Endothelial cell of hepatic sinusoid (primary cell): ENCODE measurements around the gene QPCT.
"Not testable (repeated sequence)": the region's sequence is repeated elsewhere in the genome, so short reads cannot be mapped to it uniquely, and the experiment has no call there.

Experiments
- in situ Hi-C: cut with HindIII; loops from 2 replicates; pipeline ENCODE4 v1.10.0; 2017; ENCODE audit warnings: low sequenced_read_pairs

The QPCT gene

DNA sequence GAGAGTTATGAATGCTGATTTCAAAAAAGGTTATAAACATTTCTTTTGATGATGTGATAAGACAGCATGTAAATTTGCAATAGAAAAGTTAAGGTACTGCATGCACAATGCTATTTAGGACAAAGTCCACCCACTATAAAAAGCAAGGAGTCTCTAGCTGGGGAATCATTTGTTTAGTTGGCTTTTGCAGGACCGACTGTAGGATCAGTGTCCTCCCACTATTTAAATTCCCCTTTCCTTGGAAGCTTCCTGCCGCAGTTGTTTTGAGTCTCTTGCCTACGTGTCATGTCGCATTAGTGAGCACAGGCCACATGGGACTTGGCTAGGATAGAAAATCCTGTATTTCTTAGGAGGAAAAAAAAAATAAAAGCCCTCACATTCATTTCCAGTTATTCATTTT lies 13.1 kb downstream of the QPCT start:
- in situ Hi-C loops, result no loop called here

DNA sequence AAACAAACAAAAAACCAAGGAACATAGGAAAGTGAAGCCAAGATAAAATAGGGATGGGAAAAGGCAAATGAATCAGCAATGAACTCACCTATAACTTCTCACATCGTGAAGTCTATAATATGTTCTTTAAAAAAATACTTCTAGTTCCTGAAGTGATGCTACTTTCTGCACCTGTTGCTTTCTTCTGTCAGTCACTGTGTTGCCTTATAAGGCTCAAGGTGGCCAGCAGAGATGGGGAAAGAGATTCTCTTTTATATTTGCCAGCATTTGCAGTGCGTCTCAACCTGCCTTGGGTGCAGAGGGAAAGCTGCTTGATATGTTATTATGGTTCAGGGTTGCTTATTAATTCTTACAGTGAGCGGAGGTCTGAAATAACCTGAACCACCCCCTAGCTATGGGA lies 14.0 kb downstream of the QPCT start:
- in situ Hi-C loops, result no loop called here

DNA sequence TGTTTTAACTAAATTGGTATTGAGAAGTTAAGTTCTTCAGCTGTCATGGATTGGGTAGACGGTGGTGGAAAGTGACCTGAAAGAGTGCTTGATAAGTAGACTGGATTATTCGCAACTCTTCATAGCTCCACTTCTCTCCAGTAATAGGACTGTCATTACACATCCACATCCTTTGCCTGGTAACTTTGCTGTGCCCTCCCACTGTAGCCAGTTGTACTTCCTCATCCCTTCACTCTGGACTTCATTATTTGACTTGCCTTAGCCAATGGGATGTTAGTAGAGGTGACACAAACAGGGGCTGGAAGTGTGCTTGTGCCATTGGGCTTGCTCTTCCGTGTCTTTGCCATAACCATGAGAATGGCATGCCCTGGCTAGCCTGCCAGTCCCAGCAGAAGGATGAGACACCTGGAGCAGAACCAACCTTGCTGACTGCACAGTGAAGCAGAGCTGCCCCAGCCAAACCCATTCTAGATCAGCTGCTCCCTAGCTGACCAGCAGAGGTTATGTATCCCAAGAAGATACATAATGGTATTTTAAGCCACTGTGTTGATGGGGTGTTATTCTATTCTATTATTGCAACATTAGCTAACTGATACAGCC lies 16.9 kb downstream of the QPCT start:
- in situ Hi-C loops, result no loop called here

DNA sequence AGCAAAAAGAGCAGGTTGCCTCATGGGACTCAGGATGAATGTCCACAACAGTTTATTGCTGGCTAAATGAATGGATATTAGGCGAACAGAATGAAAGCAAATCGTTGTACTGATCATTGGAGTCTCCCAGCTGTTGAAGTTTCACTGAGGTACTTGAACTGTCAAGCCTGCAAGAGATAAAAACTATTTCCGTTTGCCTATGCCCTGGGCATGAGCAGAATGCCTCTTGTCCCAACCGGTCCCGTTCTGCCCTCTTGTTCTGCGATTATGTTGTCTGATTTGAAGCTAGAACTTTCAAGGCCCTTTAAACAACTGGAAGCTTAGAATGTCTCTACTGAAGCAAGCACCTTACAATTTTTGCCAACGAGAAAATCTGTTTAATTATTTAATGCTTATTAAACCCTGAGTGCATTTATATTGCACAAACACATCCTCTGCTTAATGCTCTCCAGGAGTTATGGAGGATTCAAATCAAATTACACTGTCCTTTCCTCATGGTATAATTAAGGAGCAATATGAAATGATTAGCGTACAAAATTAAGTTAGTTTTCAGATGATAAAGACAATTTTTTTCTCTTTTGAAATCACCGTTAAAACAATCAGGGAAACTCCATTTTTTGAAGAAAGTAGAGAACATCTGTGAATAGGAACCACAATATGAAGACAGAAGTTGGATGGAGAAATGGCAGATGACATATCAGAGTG lies 17.7 kb downstream of the QPCT start:
- in situ Hi-C loops, result no loop called here

DNA sequence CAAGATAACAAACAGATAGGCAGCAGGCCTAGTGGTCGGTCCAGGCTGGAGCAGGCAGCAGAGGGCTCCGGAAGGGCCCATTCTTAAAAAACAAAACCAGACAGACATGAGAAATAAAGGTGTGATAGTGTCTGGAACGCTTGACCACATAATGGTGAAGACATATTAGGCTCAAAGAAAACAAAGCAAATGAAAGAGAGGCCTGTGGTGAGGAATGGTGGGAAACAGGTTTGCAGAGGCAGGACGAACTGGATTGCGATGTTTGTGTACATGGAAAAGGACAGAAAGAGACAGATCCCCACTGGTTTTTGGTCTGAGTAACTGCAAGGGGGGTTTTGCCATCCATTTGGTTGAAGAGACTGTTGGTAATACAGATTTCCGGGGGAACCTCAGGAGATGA lies 19.9 kb downstream of the QPCT start:
- in situ Hi-C loops, result no loop called here

DNA sequence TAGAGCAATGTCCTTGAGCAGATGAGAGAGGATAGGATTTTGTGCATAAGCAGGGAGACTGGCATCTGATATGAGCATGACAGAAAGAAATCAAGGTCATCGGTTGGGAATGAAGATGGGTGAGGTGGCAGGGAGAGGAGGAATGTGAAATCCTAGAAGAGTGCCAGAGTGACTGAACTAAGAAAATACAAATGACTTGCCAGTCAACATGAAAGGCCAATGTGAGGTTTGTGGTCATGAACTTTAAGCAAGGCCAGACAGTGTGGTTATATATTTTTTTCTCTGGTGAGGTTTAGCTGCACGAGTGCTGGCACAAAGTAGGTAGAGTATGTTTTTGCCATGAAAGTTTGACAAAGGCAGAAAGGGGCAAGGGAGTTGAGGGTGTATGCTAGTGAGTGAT lies 21.2 kb downstream of the QPCT start:
- in situ Hi-C loops, result no loop called here

DNA sequence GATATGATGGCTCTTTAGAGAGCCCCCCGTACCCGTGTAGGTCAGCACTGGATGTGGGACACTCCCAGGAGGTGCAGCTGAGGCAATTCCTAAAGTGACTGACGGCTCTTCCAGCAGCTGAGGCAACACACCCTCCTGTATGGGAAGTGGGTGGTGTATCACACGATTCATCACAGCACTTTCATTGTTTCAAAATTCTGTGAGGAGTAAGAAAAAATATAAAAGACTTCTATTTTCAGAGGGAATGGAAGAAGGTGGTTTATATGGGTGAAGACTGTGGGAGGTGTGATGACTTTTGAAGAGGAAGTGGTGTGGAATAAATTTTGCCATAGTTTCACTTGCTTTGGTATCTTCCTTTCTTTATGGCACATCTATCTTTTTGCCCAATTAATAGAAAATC lies 22.3 kb downstream of the QPCT start:
- in situ Hi-C loops, result no loop called here

DNA sequence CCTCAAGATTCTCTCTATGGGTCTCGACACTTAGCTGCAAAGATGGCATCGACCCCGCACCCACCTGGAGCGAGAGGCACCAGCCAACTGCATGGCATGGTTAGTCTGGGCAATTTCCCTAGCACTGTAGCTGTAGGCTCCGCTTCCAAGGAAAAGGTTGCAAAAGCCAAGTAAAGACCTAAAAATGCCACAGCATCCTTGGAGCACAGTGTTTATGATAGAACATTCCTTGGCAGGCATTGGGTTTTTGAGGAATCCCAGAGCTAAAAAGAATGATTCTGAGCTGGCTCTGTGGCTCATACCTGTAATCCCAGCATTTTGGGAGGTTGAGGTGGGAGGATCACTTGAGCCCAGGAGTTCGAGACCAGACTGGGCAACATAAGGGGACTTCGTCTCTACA lies 22.9 kb downstream of the QPCT start:
- in situ Hi-C loops, result no loop called here

DNA sequence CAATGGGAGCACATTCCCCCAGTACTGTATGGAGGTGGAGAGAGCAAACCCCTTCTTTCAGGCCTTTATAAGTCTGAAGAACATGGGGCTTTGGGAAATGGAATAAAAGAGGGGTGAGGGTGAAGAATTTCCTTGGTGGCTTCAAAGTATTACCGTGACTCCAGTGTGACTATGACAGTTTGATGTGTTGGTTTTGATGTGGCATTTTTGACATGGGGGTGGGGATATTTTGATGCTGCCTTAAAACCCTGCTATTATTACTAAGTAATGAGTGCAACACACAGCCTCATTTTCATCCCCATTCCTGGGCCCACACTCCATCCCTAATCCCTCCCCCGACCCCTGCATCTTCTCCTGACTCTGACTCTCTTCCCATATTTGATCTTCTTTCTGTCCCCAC lies 23.6 kb downstream of the QPCT start:
- in situ Hi-C loops, result no loop called here

DNA sequence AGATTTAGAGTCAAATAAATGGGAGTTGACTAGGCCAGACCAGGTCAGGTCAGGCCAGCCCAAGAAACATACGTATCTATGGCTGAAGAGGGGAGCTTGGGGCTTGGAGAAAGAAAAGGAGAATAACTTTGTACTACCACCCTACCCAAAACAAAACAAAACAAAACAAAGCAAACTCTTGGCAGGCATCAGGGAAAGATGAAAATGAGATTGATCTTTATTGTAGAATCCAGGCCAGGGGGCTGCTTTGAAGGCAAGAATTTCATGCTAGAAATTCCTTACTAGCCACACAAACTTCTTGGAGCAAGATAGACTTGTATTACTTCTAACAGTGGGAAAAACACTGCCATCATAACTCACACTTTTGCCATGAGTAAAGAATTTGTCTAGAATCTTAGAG lies 26.2 kb downstream of the QPCT start:
- in situ Hi-C loops, result no loop called here

DNA sequence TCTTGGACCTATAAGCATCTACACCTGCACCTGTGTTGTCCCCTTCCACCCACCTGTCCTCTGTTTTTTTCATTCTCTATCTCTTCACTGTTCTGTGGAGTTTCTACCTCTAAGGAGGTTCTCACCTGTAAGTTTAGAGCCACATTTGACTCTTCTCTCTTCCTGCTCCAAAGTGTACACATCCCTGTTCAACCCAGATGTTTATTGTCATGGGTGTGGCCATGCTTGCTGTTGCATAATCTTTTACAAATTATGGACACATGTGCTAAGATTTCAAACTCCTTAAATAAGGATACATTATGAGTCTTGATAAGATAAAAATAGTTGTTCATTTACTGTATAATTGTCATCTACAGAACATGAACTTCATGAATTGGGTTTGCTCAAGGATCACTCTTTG lies 27.6 kb downstream of the QPCT start:
- in situ Hi-C loops, result no loop called here

DNA sequence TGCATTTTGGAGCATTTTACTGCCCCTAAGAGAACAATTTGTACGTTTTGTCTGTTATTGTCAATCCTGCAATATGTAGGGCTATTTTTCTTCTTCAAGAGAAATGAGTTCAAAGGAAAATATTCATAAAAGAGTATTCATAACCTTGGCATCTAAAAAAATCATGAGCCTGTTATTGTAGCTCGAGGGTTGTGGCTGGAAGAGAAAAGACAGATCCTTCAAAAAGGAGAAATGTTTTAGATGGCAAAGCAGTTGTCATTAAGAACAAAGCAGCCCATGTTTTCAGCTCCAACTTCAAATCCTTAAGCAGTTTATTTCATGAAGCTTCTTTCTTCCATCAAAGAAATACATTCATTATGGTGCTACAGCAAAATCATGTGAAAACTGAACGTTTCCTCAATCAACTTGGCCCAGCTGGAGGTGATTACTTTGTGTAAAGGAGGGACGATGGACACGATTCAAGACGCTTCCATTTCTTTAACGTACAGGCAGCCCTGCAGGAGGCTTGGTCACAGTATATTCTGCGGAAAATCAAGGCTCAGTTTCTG lies 31.4 kb downstream of the QPCT start:
- in situ Hi-C loops, result no loop called here

DNA sequence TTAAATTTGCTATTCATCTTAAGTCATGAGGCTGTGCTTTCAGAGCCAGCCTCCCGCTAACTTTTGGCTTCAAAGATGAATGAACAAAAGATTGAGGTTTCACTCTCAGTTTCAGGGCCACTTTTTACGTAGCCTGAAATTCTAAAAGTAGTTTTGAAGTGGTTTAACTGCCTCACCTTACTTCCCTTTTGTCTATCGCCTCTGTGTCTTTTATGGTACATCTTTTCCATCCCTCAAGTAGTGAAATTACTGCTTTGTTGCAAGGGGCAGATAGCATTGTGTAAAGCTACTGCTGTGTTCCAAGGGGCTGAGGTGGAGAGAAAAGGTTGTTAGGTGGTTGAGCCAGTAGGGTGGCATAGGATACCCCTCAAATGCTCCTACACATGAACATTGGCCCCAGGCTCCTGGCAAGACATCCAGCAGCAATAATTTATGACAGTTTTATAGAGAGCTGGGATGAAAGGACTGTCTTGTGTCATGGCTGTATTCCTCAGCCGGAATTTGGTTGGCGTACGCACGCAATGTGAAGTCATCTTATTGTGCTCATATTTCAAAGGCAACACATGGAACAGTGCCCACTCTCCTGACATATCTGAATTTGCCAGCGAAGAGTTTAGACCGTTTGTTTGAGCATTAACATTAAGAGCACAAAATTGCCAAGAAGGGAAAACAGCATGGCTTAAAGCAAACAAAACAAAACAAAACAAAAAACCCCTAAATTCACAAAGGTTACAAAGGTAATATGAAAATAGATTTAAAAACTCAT lies 32.2 kb downstream of the QPCT start:
- in situ Hi-C loops, result no loop called here

DNA sequence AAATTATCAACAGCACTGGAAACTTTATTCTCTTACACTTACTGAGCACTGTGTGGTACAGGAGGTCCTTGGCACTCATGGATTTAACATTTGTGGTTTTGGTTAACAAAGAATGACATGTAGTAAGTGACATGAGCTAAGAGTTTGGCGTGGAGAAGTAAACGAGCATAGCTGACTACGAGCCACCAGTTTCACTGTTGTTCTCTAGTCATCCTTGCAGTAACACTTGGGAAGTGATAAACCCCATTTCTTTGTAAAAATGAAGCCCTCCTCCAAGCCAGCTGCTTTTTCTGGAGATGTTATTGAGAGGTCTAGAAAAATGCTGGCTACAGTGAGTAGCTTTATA lies 32.7 kb downstream of the QPCT start:
- in situ Hi-C loops, result no loop called here

DNA sequence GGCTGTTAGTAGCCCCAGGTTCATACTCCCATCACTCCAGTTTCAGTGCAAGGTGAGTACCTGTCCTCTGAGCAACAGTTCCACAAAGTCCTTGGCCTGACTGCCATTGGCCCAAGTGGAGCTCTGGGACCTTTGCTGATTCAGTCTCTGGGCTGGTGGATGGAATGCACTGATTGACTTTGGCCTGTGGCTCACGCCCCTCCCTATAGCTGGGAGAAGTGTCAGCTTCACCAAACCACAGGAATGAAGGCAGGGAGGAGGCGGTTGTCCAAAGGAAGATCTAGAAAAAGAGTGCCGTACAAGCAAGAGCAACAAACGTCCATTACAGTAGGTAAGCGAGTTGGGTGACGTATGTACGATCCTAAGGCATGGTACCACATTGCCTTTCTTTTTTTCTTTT lies 34.0 kb downstream of the QPCT start:
- in situ Hi-C loops, result no loop called here

DNA sequence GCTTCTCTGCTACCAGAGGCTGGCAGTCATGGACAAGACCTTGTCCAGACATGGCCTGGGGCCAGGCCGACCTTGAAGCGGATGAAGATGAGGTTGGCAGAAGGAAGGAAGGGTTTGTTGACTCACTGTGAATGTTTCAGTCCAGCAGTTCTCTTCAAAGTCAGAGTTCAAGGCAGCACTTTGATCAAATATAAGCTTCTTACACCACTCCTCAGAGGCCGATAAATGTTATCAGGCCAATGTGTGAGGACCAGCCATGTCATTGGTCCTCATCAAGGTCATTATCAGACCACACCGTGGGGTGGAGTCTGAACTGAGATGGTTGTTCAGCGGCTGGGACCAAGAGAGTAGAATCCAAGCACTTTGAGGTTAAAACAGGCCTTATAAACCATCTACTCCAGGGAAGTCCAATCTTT lies 35.5 kb downstream of the QPCT start:
- in situ Hi-C loops, result no loop called here

DNA sequence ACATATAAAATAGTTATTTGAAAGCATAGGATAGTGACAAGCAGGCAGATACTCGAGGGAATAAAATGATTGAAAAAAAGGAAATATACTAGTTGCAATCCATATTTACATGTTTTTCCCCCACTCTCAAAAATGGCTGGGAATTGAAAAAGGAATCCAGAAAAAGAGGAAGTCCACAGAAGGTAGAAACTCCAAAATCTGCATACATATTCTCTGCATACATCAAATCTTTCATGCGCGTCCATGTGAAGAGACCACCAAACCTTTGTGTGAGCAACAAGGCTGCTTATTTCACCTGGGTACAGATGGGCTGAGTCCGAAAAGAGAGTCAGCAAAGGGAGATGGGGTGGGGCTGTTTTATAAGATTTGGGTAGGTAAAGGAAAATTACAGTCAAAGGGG lies 36.4 kb downstream of the QPCT start:
- in situ Hi-C loops, result not testable (repeated sequence)

DNA sequence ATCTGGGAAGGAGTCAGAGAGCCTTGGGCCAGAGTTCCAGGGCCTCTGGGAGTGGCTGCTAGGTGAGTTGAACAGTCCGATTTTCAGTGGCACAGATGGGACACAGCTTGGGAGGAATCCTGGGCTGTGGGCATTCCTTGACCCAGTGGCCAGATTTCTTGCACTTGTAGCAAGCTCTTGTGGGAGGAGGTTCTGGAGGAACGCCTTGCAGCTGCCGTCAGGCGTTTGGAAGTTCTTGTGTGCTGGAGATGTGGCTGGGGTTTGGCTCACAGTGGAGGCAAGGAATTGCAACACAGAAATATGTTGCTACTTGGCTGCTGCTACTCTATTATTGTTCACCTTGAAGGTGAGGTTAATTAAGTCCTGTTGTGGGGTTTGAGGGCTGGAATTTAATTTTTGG lies 39.8 kb downstream of the QPCT start:
- in situ Hi-C loops, result not testable (repeated sequence)

DNA sequence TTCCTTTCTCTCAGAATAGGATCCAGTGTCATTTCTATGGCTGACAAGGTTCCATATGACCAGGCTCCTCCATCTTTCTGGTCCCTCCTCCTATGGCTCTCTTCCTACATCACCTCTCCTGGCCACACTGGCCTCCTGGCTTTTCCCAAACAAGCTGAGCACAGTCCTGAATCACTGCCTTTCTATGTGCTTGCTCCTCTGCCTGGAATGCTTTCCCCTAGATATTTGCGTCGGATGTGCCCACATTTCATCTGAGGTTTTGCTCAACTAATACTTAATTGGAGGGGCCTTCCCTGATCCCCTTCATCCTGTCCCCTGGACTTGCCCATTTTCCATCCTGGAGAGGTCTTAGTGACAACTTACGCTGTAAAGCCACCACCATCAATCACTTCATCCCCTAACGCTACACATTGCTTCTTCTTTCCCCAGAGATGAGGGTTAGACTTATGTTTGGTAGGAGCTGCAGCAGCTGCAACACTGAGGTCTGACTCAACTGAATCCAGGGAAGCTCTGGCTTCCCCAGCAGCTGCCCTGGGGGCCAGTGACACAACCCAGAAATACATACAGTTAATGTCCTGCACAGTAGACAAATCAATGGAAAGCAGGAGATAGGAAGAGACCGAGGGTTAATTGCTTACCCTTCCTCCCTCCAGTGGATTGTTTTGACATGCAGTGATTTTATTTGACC lies 42.9 kb downstream of the QPCT start:
- in situ Hi-C loops, result no loop called here

DNA sequence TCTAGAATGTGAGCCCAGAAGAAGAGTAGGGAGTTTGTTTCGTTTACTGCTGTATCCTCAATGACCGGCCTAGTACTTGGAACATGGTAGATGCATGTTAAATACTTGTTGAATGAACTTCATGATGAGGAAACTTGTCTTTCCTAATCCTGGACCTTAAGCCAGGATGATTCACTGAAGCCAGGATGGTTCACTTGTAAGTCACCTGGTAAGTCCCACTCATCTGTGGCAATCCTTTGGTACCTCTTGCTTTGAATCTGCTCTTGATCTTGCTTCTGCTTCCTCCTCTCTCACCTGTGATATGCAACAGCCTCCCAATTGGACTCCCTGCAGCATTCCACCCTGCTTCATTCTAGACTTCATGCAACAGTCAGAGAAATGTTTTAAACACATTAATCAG lies 43.6 kb downstream of the QPCT start:
- in situ Hi-C loops, result no loop called here

DNA sequence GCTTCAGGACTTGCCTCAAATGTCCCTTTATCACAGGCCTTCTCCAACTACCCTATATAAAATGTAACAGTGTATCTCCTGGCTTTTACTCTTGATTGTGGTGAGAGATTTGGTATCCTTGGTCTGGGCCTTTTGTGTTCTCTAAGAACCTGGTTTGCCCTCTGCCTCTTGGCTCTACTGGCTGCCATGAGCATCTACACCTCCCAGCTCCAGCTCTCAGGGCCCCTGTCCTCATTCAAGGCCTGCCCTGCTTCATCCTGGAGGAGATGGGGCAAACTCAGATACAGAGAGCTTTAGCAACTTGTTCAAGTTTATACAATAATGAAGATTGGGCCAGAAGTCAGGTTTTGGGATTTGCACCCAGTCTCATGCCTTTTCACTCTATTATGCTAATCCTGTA lies 45.0 kb downstream of the QPCT start:
- in situ Hi-C loops, result no loop called here
